HL-60 (cell line): ENCODE measurements around the gene ARFGAP1.

ENCODE experiments used
- DNase-seq, 2 experiments: peaks; one replicate each; pipeline ENCODE4 v3.0.0-alpha.2; 2010 to 2020; ENCODE audit warnings: low read depth in 1 of 2, low spot score in 1 of 2
- H3K27ac ChIP-seq: fragments of 250-450 bp; sonication (Bioruptor Pico); replicated peaks from 2 replicates; pipeline ENCODE4 v1.5.1; 2020; ENCODE audit warnings: mild to moderate bottlenecking, moderate library complexity
- H3K27me3 ChIP-seq: fragments of 250-450 bp; sonication (Bioruptor Pico); 2 replicates; pipeline ENCODE4 v1.5.1; 2021; ENCODE audit warnings: mild to moderate bottlenecking, moderate library complexity; ENCODE audit not compliant: insufficient read depth, poor library complexity, severe bottlenecking
- H3K4me3 ChIP-seq: replicated peaks from 2 replicates; pipeline ENCODE4 v1.5.1; 2011; ENCODE audit warnings: mild to moderate bottlenecking, control low read depth, low read length; ENCODE audit not compliant: insufficient read depth
- GABPA ChIP-seq: IDR thresholded peaks from 2 replicates; pipeline ENCODE4 v1.6.1; 2012; ENCODE audit warnings: low read depth
- POLR2AphosphoS5 ChIP-seq: IDR thresholded peaks from 2 replicates; pipeline ENCODE4 v1.6.1; 2012; ENCODE audit warnings: low read depth
- SPI1 ChIP-seq: IDR thresholded peaks from 2 replicates; pipeline ENCODE4 v1.6.1; 2012; ENCODE audit warnings: low read depth, mild to moderate bottlenecking, borderline replicate concordance
- TF ChIP-seq, protein P1 (sequence below): IDR thresholded peaks from 2 replicates; pipeline ENCODE4 v1.6.1; 2012; ENCODE audit warnings: low read depth; ENCODE audit not compliant: insufficient replicate concordance
- TF ChIP-seq, protein P2 (sequence below): IDR thresholded peaks from one replicate; pipeline ENCODE4 v1.5.1; 2011; ENCODE audit warnings: low read length, control low read depth, inconsistent platforms; ENCODE audit not compliant: insufficient read depth

ARFGAP1 gene

DNA sequence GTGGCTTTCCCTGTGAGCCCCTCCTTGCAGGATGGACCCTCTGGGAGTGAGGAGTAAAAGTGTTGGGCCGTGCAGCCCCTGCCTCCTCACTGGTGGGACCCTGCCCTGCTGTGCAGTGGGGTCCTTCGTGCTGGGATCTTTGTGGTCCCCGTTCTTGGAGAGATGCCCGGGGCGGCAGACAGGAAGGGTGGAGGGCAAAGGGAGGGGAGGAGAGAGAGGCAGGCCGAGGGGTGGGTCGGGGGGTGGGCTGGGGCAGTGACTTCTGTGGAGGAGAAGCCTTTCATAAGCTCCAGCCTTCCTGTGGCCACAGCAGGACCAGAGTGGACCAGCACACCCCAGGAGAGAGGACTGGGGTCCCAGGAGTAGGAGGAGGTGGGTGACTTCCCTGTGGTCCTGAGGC is 20.3 kb downstream of the ARFGAP1 start, which contains the start of gene COL20A1:
Gene COL20A1 (plus strand): TSS at position 283 of the 400 bp plus-strand sequence. CDS start 1,922 bp downstream, outside the sequence.
- TF ChIP-seq POLR2AphosphoS5 (no peak), GABPA (no peak), SPI1 (no peak)
- TF ChIP-seq, protein P1, sequence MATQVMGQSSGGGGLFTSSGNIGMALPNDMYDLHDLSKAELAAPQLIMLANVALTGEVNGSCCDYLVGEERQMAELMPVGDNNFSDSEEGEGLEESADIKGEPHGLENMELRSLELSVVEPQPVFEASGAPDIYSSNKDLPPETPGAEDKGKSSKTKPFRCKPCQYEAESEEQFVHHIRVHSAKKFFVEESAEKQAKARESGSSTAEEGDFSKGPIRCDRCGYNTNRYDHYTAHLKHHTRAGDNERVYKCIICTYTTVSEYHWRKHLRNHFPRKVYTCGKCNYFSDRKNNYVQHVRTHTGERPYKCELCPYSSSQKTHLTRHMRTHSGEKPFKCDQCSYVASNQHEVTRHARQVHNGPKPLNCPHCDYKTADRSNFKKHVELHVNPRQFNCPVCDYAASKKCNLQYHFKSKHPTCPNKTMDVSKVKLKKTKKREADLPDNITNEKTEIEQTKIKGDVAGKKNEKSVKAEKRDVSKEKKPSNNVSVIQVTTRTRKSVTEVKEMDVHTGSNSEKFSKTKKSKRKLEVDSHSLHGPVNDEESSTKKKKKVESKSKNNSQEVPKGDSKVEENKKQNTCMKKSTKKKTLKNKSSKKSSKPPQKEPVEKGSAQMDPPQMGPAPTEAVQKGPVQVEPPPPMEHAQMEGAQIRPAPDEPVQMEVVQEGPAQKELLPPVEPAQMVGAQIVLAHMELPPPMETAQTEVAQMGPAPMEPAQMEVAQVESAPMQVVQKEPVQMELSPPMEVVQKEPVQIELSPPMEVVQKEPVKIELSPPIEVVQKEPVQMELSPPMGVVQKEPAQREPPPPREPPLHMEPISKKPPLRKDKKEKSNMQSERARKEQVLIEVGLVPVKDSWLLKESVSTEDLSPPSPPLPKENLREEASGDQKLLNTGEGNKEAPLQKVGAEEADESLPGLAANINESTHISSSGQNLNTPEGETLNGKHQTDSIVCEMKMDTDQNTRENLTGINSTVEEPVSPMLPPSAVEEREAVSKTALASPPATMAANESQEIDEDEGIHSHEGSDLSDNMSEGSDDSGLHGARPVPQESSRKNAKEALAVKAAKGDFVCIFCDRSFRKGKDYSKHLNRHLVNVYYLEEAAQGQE: no peak
- TF ChIP-seq, protein P2, sequence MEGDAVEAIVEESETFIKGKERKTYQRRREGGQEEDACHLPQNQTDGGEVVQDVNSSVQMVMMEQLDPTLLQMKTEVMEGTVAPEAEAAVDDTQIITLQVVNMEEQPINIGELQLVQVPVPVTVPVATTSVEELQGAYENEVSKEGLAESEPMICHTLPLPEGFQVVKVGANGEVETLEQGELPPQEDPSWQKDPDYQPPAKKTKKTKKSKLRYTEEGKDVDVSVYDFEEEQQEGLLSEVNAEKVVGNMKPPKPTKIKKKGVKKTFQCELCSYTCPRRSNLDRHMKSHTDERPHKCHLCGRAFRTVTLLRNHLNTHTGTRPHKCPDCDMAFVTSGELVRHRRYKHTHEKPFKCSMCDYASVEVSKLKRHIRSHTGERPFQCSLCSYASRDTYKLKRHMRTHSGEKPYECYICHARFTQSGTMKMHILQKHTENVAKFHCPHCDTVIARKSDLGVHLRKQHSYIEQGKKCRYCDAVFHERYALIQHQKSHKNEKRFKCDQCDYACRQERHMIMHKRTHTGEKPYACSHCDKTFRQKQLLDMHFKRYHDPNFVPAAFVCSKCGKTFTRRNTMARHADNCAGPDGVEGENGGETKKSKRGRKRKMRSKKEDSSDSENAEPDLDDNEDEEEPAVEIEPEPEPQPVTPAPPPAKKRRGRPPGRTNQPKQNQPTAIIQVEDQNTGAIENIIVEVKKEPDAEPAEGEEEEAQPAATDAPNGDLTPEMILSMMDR: no peak
- Histone ChIP-seq H3K27me3 (peaks cover 20% of the 10 kb centered on the region), H3K4me3 (no peak within 1 kb of the TSS), H3K27ac (no peak within 1 kb of the TSS)
- no peak for DNase-seq

DNA sequence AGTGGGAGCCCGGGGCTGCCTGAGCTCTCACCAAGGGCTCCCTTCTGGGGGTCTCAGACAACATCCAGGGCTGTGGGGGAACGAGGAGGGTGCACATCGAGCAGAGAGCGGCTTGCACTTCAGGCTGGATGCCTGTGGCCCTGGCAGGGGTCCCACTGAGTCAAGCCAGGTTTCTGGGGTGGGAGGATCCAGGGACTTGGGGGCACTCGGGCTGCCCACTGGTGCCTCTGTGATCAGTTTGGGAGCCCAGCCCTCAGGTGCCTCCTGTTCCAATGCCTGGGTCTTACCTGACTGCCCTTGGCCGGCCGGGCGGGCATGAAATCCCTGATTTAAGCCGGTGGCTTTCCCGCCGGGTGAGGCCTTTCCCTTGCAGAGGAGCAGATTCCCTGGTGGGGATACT is 20.8 kb downstream of the ARFGAP1 start:
- no peak overlapping the region for H3K4me3 ChIP-seq
- DNase-seq: no peak
- peaks cover 20% of the 10 kb centered on the region for H3K27me3 ChIP-seq
- TF ChIP-seq SPI1 (no peak), POLR2AphosphoS5 (no peak), GABPA (no peak)
- TF ChIP-seq, protein P1: no peak
- TF ChIP-seq, protein P2: no peak
- no peak overlapping the region for H3K27ac ChIP-seq

DNA sequence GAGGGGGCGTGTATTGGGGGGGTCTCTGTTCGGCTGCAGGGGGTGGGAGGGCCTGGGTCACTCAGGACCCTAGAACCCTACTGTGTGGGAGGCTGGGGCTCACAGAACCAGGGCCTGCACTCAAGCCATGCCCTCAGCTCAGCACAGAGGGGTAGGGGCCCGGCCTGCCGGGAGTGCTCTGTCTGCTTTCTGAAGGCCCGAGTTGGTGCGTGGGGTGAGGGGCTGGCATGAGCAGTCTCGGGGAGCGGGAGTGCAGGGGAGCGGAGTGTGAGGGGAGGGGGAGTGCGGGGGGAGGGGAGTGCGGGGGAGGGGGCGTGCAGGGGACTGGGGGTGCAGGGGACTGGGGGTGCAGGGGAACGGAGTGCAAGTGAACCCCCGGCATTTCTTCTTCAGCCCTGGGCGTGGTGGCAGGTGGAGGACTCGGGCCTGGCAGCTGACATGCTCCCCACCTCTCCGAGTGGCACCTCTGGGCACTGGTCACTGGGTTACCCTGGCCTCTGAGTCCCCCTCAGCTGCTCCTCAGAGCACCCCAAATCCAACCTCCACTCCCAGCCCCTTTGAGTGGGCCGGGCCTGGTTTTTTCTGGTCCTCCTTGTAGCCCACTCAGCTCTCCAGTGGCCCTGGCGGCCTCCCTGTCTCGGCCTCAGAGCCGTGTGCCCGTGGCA is 21.4 kb downstream of the ARFGAP1 start:
- Histone ChIP-seq H3K4me3 (no peak overlapping the region), H3K27ac (no peak overlapping the region), H3K27me3 (peaks cover 20% of the 10 kb centered on the region)
- DNase-seq: no peak
- TF ChIP-seq SPI1: no peak
- TF ChIP-seq, protein P2: no peak
- TF ChIP-seq, protein P1: no peak
